ENCODE data around the gene ART1.

DNA sequence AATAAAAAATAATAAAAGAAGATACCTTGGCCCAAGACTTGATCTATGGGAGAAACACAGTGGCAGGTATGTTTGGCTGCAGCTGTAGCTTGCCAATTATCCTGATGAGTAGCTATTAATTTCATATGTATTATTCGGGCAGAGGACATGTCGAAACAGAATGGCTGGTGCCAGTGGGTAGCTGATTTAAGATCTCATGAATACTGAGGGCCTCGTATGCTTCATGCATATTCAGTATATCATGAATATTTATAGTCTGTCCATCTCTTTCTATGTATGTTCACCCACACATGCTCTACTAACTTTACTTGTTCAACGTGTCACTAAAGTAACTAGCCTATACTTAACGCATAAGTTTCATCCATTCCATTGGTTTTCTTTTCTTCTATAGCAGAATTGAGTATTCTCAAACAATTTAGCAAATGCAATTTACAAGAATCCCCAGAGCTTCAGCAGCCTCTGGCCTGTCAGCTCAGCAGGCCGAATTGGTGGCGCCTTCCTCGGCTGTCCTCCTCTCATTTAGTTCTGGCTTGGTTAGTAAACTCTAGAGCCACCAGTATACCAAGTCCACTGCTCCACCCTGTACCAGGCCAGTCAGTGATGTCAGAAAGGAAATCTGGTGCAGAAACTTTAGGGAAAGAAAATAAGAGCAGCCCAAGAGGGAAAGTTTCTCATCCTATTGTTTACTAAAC, 21.0 kb upstream of the ART1 start:
- TF ChIP-seq CREB1 (IDR thresholded peaks at IDR 0.05; ENCODE audit: low read depth): no peak
- TF ChIP-seq FOXM1 (IDR thresholded peaks at IDR 0.05; ENCODE audit: borderline replicate concordance, low read depth): no peak
- TF ChIP-seq EP300 (IDR thresholded peaks at IDR 0.05; ENCODE audit: borderline replicate concordance): no peak
- no peak for TF ChIP-seq EGR1 (IDR thresholded peaks at IDR 0.05)
- TF ChIP-seq, protein P1, sequence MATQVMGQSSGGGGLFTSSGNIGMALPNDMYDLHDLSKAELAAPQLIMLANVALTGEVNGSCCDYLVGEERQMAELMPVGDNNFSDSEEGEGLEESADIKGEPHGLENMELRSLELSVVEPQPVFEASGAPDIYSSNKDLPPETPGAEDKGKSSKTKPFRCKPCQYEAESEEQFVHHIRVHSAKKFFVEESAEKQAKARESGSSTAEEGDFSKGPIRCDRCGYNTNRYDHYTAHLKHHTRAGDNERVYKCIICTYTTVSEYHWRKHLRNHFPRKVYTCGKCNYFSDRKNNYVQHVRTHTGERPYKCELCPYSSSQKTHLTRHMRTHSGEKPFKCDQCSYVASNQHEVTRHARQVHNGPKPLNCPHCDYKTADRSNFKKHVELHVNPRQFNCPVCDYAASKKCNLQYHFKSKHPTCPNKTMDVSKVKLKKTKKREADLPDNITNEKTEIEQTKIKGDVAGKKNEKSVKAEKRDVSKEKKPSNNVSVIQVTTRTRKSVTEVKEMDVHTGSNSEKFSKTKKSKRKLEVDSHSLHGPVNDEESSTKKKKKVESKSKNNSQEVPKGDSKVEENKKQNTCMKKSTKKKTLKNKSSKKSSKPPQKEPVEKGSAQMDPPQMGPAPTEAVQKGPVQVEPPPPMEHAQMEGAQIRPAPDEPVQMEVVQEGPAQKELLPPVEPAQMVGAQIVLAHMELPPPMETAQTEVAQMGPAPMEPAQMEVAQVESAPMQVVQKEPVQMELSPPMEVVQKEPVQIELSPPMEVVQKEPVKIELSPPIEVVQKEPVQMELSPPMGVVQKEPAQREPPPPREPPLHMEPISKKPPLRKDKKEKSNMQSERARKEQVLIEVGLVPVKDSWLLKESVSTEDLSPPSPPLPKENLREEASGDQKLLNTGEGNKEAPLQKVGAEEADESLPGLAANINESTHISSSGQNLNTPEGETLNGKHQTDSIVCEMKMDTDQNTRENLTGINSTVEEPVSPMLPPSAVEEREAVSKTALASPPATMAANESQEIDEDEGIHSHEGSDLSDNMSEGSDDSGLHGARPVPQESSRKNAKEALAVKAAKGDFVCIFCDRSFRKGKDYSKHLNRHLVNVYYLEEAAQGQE (IDR thresholded peaks at IDR 0.05; ENCODE audit: low read depth): no peak
